Stimulated activated CD4-positive, alpha-beta T cell treated with anti-CD3 and anti-CD28 coated beads, TNF-alpha, amount 100 ng/mL, for 24 hours (primary cell): ENCODE data around the gene CRYBG3.

Source experiments
- DNase-seq, 3 experiments: peaks; one replicate each; pipeline ENCODE4 v3.0.0-alpha.2; 2020; ENCODE audit warnings: low read depth in 3 of 3

The CRYBG3 gene

GRCh38 chr3:97838393-97838792 lies 16.6 kb downstream of the CRYBG3 start:
- no peak for DNase-seq

GRCh38 chr3:97839944-97840343 lies 18.1 kb downstream of the CRYBG3 start:
- DNase-seq = no peak

- no peak for DNase-seq
Measured at GRCh38 chr3:97841304-97841703, 19.5 kb downstream of the CRYBG3 start.

GRCh38 chr3:97841956-97842355 lies 20.1 kb downstream of the CRYBG3 start:
- no peak for DNase-seq

GRCh38 chr3:97848779-97849178 lies 27.0 kb downstream of the CRYBG3 start:
- DNase-seq = no peak

- no peak for DNase-seq
Measured at GRCh38 chr3:97857401-97857800, 35.6 kb downstream of the CRYBG3 start.

- DNase-seq = no peak
Measured at GRCh38 chr3:97860364-97860763, 38.6 kb downstream of the CRYBG3 start.

GRCh38 chr3:97862582-97862981 lies 40.8 kb downstream of the CRYBG3 start:
- no peak for DNase-seq

GRCh38 chr3:97863031-97863430 lies 41.2 kb downstream of the CRYBG3 start:
- DNase-seq = no peak

GRCh38 chr3:97863775-97864174 lies 42.0 kb downstream of the CRYBG3 start:
- no peak for DNase-seq

- DNase-seq = no peak
Measured at GRCh38 chr3:97871186-97871585, 49.4 kb downstream of the CRYBG3 start.

GRCh38 chr3:97871801-97872524 lies 50.2 kb downstream of the CRYBG3 start:
- peak in 2 of 3 experiments; percentile 2 to 31 for DNase-seq

- no peak for DNase-seq
Measured at GRCh38 chr3:97872525-97873042, 50.8 kb downstream of the CRYBG3 start.

- DNase-seq = no peak
Measured at GRCh38 chr3:97880267-97880666, 58.5 kb downstream of the CRYBG3 start.

- peak in 1 of 3 experiments; percentile 4 for DNase-seq
Measured at GRCh38 chr3:97882975-97883598, 61.3 kb downstream of the CRYBG3 start.

- no peak for DNase-seq
Measured at GRCh38 chr3:97883736-97884135, 61.9 kb downstream of the CRYBG3 start.

- no peak for DNase-seq
Measured at GRCh38 chr3:97884586-97885123, 62.8 kb downstream of the CRYBG3 start.

- no peak for DNase-seq
Measured at GRCh38 chr3:97885931-97886824, 64.4 kb downstream of the CRYBG3 start.

- DNase-seq = no peak
Measured at GRCh38 chr3:97889814-97890213, 68.0 kb downstream of the CRYBG3 start.

GRCh38 chr3:97892852-97893251 lies 71.0 kb downstream of the CRYBG3 start:
- DNase-seq = no peak

- DNase-seq = no peak
Measured at GRCh38 chr3:97895216-97895615, 73.4 kb downstream of the CRYBG3 start.

- DNase-seq = no peak
Measured at GRCh38 chr3:97896129-97896528, 74.3 kb downstream of the CRYBG3 start.
